GM21447 (cell line): Measurements from ENCODE around the gene MARVELD3.
"Not testable (repeated sequence)": the region's sequence is repeated elsewhere in the genome, so short reads cannot be mapped to it uniquely, and the experiment has no call there.

Experiments
- ATAC-seq: cut with Tn5 transposase; IDR thresholded peaks from one replicate; pipeline ENCODE4 v1.9.1; 2021; ENCODE audit not compliant: unreplicated experiment

The MARVELD3 gene

GRCh38 chr16:71626018-71626857 is at the start of gene MARVELD3:
TSS of gene MARVELD3 (plus strand) at chr16:71626184. CDS start at chr16:71626230, 46 bp downstream.
- no peak for ATAC-seq

- ATAC-seq: no peak
These were observed 49.0 kb upstream of the MARVELD3 start, which contains the start of gene TAT for GRCh38 chr16:71576971-71577370. TSS of gene TAT (minus strand) at chr16:71577092. CDS start at chr16:71576415, 677 bp downstream.

- not testable (repeated sequence) for ATAC-seq
These were observed 43.5 kb upstream of the MARVELD3 start for GRCh38 chr16:71582553-71582848.

GRCh38 chr16:71584543-71585317 is 41.3 kb upstream of the MARVELD3 start:
- no peak for ATAC-seq

- ATAC-seq: no peak
These were observed 40.7 kb upstream of the MARVELD3 start for GRCh38 chr16:71585318-71585703.

- ATAC-seq: not testable (repeated sequence)
These were observed 36.6 kb upstream of the MARVELD3 start for GRCh38 chr16:71589334-71589733.

GRCh38 chr16:71590071-71590470 is 35.9 kb upstream of the MARVELD3 start:
- ATAC-seq: not testable (repeated sequence)

- no peak for ATAC-seq
These were observed 35.4 kb upstream of the MARVELD3 start for GRCh38 chr16:71590584-71590983.

- no peak for ATAC-seq
These were observed 34.1 kb upstream of the MARVELD3 start for GRCh38 chr16:71591917-71592316.

- no peak for ATAC-seq
These were observed 32.7 kb upstream of the MARVELD3 start for GRCh38 chr16:71593048-71593999.

GRCh38 chr16:71594000-71594646 is 31.9 kb upstream of the MARVELD3 start:
- ATAC-seq: no peak

- ATAC-seq: not testable (repeated sequence)
These were observed 30.6 kb upstream of the MARVELD3 start for GRCh38 chr16:71595340-71595826.

- ATAC-seq: not testable (repeated sequence)
These were observed 27.6 kb upstream of the MARVELD3 start for GRCh38 chr16:71598426-71598825.

GRCh38 chr16:71600822-71601221 is 25.2 kb upstream of the MARVELD3 start:
- ATAC-seq: no peak

- ATAC-seq: no peak
These were observed 16.9 kb upstream of the MARVELD3 start for GRCh38 chr16:71609066-71609465.

GRCh38 chr16:71610447-71610846 is 15.5 kb upstream of the MARVELD3 start:
- no peak for ATAC-seq

GRCh38 chr16:71610936-71611871 is 14.8 kb upstream of the MARVELD3 start:
- ATAC-seq: no peak

GRCh38 chr16:71614956-71615355 is 11.0 kb upstream of the MARVELD3 start:
- not testable (repeated sequence) for ATAC-seq

- no peak for ATAC-seq
These were observed 7.6 kb upstream of the MARVELD3 start for GRCh38 chr16:71618429-71618828.
